NCI-H2081 (cell line): Measurements from ENCODE around the gene MAGI1.
"Not testable (repeated sequence)": the region's sequence is repeated elsewhere in the genome, so short reads cannot be mapped to it uniquely, and the experiment has no call there.

Source experiments
- DNase-seq, 2 experiments: peaks; one replicate each; lab custom pipeline; 2025; lab: John Stamatoyannopoulos, UW

MAGI1 gene

DNA sequence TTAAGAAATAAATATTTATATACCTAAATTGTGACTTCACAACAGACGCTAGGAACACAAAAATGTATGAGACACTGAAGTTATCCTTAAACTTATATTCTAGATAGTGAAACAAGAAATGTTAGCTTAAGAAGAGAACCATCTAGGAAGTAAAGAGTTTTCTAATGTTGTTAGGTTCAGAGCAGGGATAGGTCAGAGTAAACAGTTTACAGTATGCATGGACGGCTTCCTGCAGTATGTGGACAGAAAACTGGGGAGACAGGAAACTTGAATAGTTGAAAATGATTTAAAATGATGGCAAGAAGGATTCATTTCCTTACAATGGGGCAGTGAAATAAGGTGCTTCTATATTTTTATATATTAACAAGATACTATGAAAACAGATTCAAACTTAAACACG, 449.8 kb downstream of the MAGI1 start:
- DNase-seq, result no peak

DNA sequence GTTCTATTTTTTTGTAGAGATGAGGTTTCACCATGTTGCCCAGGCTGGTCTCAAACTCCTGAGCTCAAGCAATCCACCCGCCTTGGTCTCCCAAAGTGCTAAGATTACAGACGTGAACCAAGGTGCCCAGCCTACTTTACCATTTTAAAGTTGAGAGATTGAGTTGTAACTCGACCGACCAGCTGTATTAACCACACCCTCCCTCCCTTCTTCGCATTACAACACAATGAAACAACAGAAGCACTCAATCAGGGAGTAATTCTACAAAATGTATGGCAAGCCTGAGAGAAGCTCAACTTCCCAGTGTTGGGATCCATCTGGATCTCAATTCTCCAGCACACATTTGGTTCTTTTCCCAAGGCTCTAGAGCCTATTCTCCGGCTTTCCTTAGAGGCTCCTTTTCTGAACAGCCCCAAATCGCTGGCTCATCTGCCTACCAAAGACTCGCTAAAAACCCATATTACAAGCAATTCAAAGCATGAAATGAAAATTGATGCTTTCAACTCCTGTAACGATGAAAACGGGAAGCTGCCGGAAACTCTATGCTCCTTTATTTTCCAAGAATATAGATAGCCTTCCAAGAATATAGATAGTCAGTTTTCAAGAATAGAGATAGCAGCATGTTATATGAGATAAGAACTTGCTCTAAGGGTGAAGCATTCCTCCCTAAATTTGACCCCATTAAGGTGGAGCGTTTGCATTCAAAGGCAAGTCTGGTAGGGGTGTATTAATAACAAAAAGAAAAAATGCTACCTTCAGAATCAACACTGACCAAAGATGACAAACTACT, 450.9 kb downstream of the MAGI1 start:
- no peak for DNase-seq

DNA sequence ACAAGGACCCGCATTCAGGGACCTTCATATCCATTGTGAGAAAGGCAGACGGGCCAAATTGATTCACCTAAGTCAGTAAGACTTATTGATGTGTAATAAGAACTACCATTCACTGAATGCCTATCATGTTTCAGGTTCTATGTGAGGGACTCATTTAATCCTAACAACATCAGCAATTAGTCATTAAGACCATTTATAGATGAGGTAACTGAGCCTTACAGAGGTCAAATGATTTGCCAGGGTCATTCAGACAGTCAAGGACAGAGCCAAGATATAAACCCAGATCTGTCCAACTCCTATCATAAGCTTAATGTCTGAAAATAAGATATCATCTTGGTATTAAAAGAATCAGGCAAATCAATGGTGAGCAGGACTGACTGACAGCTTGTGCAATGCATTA, 453.8 kb downstream of the MAGI1 start:
- DNase-seq, result no peak

DNA sequence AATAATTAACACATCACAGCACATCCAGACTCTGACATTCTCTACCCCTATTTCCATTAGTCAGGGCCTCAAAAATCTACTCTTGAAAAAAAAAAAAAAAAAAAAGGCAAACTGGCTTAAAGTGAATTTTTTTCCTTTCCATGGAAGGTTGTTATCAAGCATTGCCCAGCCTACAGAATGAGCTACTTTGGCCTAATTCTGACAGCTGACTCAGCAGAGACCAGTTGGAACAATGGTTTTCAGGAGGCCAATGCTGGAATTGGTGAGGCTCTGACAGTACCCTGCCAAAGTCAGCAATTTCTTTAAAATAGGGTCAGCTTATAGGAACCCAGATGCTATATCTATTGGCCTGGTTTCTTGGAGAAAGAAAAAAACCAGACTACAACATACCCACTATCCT, 454.7 kb downstream of the MAGI1 start:
- no peak for DNase-seq

DNA sequence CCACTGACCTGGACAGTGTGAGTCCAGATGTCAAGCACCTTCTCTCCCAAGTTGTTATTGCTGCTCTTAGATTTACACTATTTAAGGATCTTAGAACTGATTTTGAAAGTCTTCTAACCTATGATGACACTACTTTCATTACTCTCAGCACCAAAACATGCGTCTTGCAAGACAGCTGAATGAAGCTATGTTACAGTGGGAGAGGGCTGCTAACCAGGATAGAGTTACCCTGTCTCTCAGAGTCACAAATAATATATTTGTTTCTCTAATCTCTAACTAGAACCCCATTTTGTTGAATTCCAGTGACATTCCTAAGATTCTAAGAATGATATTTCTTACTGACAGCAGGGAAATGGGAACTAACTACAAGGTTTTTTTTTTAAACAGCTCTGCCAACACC, 455.5 kb downstream of the MAGI1 start:
- no peak for DNase-seq

DNA sequence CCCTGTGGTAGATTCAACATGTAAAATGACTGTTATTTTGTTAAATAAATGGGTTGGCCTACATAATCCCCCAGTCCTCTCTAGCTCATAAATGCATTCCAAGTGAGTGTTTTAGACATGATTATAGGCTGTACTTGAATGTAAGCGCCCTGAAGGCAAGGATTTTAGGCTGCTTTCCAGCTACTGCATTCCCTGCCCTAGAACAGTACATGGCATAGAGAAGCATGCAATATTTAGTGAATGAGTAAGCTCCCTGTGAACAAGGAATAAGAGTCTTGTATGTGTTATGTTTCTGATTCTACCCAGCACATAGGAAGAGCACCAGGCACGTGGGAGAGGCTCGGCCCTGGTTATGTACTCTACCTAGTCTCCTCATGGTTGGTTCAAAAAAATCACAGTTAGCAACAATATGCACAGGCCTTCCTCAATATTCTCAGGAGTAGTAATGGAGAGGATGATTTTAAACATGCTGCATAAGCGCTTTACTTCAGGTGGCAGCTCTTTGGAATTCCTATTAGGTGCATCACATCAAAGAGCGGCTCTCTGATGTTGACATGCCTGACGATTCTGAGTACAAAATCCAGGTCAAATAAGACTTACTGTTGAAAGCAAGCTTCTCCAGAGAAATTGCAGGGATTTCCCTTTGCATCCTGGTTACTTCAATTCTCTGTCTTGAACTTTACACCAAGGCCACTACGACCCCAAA, 456.6 kb downstream of the MAGI1 start:
- DNase-seq, result no peak

DNA sequence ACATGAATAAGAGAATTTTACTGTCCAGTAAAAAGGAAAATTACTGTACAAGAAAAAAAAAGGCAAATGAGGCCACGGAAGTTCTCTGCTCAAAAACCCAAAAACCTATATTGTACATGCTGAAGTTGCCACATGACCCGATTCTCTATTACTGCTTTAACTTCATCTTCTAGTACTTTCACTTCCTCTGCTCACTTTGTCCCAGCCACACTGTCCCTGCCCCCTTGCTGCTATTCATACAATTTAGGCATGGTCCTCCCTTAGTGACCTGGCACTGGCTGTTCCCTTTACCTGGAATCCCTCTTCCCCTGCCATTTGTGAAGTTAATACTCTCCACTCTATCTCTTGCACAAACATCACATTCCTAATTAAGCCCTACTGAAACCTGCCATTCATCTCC, 457.4 kb downstream of the MAGI1 start:
- no peak for DNase-seq

DNA sequence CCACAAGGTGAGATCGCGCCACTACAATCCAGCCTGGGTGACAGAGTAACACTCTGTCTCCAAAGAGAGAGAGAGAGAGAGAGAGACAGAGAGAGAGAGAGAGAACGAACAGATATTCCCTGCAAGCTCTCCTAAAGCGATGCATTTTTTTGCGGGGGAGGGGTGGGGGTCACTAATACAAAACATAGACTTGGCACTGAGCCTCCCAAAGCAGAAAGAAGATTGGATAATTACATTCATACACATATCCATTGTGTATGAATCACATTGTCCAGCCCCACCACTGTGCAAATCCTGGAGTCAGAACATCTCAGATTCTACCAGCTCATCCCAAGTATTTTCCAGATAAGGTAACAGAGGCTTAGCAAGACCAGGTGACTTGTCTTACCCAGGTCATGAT, 459.9 kb downstream of the MAGI1 start:
- no peak for DNase-seq

DNA sequence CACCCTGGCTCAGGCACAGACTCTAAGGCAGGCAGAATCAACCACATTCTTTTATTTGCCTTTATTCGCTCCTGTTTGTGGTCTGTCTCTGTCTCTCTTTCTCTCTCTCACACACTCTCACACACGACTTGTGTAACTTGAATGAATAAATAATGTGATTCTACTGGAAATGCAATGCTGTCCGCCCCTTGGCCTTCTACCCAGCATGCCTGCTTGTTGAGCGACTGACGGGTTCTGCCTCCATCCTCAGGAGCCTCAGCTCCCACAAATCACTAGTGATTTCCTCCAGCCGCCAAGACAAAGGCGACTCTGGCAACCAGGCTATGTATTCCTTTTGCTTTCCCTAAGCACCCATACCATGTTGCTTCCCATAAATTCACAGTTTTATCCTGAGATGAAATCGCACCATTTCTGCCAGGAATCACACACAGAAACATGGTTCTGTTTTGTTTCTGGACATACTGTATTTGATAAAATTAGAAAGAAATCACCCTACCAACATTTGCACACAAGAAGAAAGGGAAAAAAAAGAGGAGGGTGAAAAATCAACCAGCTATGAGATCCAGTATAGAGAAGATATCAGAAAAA, 460.8 kb downstream of the MAGI1 start:
- DNase-seq, result no peak

DNA sequence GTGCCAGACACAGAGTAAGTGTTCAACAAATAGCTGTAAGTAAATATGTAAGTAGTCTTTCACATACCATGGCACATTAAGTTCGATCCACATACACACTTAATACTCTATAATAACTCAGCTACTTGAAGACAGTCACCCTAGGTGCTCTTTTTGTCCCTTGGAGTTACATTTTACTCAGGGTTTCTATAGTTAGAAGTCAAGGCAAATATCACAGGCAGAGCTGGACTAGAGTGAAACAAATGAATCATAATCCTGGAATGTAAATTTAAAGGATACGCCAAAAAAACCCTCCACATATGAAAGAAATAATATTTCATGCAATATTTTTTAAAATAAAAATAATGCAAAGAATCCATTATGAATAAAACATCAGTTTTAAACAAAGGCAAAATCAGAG, 461.8 kb downstream of the MAGI1 start:
- DNase-seq, result no peak

DNA sequence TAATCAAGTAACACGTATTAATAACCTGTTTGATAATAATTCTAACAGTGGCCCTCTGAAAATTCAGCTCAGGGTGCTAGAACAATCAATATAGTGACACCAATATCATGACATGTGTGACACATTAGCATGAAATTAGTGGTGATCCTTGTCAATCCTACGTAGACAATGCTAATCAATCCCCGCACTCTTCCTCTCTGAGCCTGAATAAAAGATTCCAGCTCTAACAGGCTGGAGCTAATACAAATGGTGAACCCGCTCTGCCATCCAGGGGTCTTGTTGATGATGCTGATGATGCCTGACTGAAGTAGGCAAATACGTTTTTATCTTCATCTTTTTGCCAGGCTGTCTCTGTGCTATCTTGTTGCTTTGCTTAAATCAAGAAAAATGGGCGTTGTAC, 462.5 kb downstream of the MAGI1 start:
- no peak for DNase-seq

DNA sequence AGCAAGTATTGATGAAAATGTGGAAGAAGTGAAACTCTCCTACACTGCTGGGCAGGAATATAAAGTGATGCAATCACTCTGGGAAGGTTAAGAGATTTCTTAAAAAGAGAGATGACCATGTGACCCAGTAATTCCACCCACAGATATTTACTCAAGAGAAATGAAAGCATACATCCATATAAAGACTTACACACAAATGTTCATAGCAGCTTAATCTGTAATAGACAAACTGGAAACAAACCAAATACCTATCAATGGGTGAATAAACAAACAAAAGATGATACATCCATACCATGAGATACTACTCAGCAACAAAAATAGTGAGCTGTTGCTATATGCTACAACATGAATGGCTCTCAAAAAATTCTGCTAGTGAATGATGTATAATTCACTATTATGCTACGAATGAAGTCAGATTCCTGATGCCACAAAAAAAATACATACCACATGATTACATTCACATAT, 463.3 kb downstream of the MAGI1 start:
- DNase-seq, result no peak

DNA sequence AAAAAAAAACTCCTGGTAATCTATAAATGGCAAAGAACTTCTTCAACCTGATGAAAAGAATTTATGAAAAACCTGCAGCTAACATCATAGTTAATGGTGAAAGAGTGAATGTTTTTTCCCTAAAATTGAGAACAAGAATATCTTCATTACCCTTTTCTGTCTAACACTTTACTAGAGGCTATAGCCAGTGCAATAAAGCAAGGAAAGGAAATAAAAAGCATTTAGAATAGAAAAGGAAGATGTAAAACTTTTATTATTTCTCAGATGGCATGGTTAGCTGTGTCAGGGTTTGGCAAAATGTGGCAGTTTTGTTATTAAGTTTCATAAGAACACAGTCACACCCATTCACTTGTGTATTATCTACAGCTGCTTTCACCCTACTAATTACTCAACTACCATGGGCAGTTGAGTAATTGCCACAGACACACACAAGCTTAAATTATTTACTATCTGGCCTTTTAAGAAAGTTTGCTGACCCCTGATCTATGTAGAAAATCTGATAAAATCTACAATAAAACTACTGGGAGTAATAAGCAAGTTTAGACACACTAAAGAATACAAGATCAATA, 465.1 kb downstream of the MAGI1 start:
- no peak for DNase-seq

DNA sequence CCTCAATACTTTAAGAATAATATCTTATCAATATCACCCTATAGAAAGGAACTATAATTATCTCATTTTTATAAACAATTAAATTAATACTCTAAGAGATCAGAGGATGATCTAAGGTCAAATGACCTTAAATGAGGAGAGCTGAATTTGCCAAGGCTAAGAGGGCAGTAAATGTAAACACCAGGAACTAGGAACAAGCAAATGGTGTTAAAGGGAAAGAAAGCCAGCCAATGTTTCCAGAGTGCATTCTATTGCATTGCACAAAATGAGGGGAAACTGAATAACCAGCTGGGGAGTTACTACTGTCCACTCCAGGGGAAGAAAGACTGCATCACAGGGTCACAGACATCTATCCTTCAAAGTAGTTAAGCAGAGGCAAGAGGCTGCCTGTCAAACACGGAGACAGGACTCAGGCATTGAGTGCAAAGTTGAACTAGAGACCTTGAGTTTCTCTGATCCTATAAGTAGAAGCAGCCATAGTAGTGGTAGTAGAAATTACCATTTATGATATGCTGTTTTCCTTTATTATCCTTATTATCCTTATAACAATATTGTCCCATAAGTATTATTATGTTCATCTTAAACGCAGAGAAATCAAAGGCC, 466.4 kb downstream of the MAGI1 start:
- DNase-seq, result no peak

DNA sequence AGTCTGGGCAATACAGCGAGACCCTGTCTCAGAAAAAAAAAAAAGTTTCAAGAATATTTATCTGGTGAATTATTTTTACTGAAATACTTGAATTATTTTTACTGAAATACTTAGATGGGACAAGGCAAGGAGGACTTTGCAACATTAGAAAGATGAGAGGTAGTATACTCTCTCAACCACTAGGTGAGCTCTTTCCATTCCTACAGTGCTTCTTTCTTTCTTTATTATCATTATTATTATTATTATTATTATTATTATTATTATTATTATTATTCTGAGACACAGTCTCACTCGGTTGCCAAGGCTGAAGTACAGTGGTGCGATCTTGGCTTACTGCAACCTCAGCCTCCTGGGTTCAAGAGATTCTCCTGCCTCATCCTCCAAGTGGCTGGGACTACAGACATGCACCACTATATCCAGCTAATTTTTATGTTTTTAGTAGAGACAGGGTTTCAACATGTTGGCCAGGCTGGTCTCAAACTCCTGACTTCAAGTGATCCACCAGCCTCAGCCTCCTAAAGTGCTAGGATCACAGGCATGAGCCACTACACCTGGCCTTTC, 468.8 kb downstream of the MAGI1 start:
- DNase-seq, result no peak

DNA sequence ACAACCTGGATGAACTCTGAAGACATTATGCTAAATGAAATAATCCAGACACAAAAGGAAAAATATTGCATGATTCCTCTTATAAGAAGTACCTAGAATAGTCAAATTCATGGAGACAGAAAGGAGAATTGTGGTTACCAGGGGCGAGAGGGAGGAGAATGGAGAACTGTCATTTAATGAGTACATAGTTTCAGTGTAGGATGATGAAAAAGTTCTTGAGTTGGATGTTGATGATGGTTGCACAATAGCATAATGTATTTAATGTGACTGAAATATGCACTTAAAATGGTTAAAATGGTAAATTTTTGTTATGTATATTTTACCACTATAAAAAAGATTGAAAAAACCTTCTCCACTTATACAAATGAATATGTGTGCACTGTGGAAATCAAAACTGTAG, 469.6 kb downstream of the MAGI1 start:
- no peak for DNase-seq

DNA sequence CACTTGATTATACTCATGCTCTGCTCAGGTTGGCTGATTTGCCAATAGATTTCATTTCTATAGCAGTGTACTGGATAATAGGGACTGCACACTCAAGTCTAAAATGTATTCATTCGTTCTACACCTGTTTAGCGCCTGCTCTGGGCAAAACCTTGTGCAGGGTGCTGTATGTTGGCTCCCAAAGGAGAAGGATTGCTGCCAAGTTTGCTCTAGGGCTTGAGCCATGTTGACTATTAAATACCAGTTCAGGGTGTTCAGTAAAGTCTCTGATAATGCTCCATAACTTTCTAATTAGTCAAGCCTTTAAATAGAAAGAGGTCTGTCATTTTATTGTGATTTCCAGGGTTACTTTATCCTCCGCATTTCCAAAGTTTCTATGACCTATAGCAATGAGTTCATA, 470.2 kb downstream of the MAGI1 start:
- no peak for DNase-seq

DNA sequence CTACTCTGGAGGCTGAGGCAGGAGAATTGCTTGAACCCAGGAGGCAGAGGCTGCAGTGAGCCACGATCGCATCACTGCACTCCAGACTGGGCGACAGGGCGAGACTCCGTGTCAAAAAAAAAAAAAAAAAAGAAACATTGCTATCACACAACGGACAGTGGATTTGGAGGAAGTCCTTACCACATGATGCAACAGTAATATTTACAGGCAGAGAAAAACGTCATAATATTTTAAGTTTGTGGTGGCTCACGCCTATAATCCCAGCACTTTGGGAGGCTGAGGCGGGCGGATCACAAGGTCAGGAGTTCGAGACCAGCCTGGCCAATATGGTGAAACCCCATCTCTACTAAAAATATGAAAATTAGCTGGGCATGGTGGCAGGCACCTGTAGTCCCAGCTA, 473.0 kb downstream of the MAGI1 start:
- not testable (repeated sequence) for DNase-seq

DNA sequence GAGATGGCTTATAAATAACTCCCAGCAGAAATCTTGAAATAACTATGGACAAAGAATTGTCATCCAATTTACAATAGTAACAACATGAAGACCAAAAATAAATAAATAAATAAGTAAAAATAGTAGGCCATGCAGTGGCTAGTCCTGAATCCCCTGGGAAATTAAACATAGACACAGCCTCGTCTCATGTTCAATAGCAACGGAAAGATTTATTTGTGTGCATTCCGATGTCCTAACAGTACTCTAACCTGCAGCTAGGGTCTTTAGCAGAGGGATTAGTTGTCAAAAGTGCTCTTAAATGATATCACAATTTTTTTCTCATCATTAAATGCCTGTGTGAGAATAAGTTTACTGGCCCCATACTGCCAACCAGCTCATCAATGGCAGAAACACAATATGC, 474.2 kb downstream of the MAGI1 start:
- no peak for DNase-seq

DNA sequence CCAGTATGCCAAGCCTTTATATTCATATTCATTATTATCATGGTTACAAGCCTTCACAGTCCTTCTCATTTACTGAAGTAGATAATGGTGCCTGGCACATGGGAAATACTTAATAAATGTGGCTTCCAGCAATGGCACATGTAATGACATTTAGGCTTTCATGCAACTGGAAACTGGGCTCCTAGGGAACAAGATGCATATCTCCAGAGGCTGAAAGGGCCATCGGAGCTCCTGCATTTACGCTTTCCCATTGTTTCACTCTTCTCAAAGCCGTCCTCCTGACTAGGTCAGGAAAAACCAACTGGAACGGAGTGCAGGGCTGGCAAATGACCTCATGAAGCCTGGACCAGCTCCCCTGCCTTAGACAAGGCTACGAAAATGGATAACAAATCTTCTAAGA, 474.9 kb downstream of the MAGI1 start:
- DNase-seq, result no peak

DNA sequence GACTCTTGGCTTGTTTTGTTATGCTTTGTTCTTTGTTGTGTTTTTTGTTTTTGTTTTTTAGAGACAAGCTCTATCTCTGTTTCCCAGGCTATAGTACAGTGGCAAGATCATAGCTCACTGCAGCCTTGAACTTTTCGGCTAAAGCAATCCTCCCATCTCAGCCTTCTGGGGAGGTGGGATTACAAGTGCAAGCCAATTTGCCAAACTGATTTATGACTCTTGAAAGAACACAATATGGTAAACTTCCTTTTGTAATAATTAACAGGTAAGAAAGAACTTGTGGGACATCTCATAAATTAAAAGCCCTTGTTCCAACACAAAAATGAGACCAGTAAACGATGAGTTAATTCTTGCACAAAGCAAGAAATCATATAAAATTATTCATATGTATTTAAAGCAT, 476.3 kb downstream of the MAGI1 start:
- DNase-seq, result no peak

DNA sequence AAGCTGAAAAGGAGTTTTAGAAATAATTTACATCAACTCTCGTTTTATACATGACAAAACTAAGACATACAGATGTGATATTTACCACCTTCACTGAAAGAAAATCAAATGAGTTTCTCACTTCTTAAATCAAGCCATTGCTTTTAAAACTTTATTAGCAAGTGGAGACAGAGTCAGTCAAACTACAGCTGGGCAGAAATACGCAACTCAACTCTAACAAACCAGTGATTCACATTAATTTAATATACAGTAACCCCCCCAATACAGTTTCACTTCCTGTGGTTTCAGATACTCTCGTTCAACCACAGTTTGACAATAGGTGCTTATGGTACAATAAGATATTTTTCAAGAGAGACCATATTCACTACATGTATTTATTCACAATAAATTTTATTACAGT, 477.1 kb downstream of the MAGI1 start:
- no peak for DNase-seq
